H1 (cell line): ENCODE data around the gene MGAT5. TPM values are rescaled to one million over a fixed set of nuclear protein-coding genes. Genes with fewer than 3 reads are reported as not detected.

Source experiments
- CTCF ChIA-PET: fragments of 300-600 bp; sonication (Branson Sonifier 250); formaldehyde crosslinking; loops from one replicate; lab custom pipeline; 2021; ENCODE audit not compliant: partially characterized antibody; lab: Charles Lee
- POLR2A ChIA-PET: fragments of 300-600 bp; sonication (Branson Sonifier 250); formaldehyde crosslinking; loops from one replicate; lab custom pipeline; 2021; ENCODE audit warnings: inconsistent platforms; ENCODE audit not compliant: partially characterized antibody; lab: Charles Lee
- DNase-seq, 2 experiments: peaks; one replicate each; pipeline versions ENCODE4 v3.0.0 to v3.0.0-alpha.2; 2010 to 2022; ENCODE audit warnings: low spot score in 2 of 2, low read depth in 1 of 2, mixed read lengths in 1 of 2
- FAIRE-seq: peaks from 2 replicates; lab custom pipeline; 2011; peaks lifted over from hg19 to GRCh38; lab: Jason Lieb, UNC
- H2AFZ ChIP-seq: 2 replicates; pipeline ENCODE4 v1.8.1; 2012; ENCODE audit warnings: low read length, inconsistent platforms
- H2AK5ac ChIP-seq: 2 replicates; pipeline ENCODE4 v1.6.1; 2013; ENCODE audit warnings: low read depth, low read length
- H2BK120ac ChIP-seq: replicated peaks from 2 replicates; pipeline ENCODE3; 2013; ENCODE audit warnings: low read depth, low read length, inconsistent platforms
- H2BK12ac ChIP-seq: 2 replicates; pipeline ENCODE4 v1.6.1; 2013; ENCODE audit warnings: low read depth, low read length
- H2BK15ac ChIP-seq: 2 replicates; pipeline ENCODE4 v1.6.1; 2013; ENCODE audit warnings: low read length
- H2BK20ac ChIP-seq: 2 replicates; pipeline ENCODE4 v1.6.1; 2013; ENCODE audit warnings: low read length
- H2BK5ac ChIP-seq: 2 replicates; pipeline ENCODE4 v1.6.1; 2013; ENCODE audit warnings: low read depth, low read length
- H3K14ac ChIP-seq: 2 replicates; pipeline ENCODE4 v1.6.1; 2013; ENCODE audit warnings: inconsistent platforms; ENCODE audit not compliant: insufficient read length
- H3K18ac ChIP-seq: 2 replicates; pipeline ENCODE4 v1.6.1; 2013; ENCODE audit warnings: low read length; ENCODE audit errors: extremely low read depth
- H3K23ac ChIP-seq: 2 replicates; pipeline ENCODE4 v1.6.1; 2013; ENCODE audit warnings: inconsistent platforms; ENCODE audit not compliant: insufficient read length
- H3K23me2 ChIP-seq: 2 replicates; pipeline ENCODE4 v1.6.1; 2013; ENCODE audit warnings: low read depth, low read length
- H3K27ac ChIP-seq: 2 replicates; pipeline ENCODE4 v1.6.1; 2011; ENCODE audit warnings: low read depth, low read length, inconsistent platforms
- H3K27me3 ChIP-seq, 4 experiments: replicated peaks in 1 of 4; 1 replicate in 1 of 4; 2 replicates in 3 of 4; pipeline versions ENCODE4 v1.6.1 to v1.8.1; 2011 to 2013; ENCODE audit warnings: low read length in 3 of 4, mild to moderate bottlenecking in 3 of 4, inconsistent platforms in 2 of 4, mixed read lengths in 2 of 4, moderate library complexity in 1 of 4; ENCODE audit not compliant: control insufficient read depth in 3 of 4, insufficient read depth in 3 of 4; ENCODE audit errors: extremely low read depth in 1 of 4
- H3K36me3 ChIP-seq, 4 experiments: 2 replicates each; pipeline versions ENCODE4 v1.6.1 to v1.8.1; 2011 to 2013; ENCODE audit warnings: mild to moderate bottlenecking in 4 of 4, low read length in 3 of 4, moderate library complexity in 2 of 4, control low read depth in 1 of 4, inconsistent platforms in 1 of 4; ENCODE audit not compliant: insufficient read depth in 4 of 4, control insufficient read depth in 2 of 4
- H3K4ac ChIP-seq: replicated peaks from 2 replicates; pipeline ENCODE3; 2013; ENCODE audit warnings: low read length, low read depth, mixed read lengths, inconsistent platforms; ENCODE audit not compliant: insufficient read length
- H3K4me1 ChIP-seq, 4 experiments: replicated peaks in 1 of 4; 1 replicate in 1 of 4; 2 replicates in 3 of 4; pipeline versions ENCODE4 v1.6.1 to v1.8.1; 2011 to 2013; ENCODE audit warnings: low read length in 3 of 4, inconsistent platforms in 2 of 4, mixed read lengths in 1 of 4; ENCODE audit not compliant: insufficient read depth in 4 of 4, control insufficient read depth in 3 of 4
- H3K4me2 ChIP-seq, 2 experiments: 2 replicates each; pipeline versions ENCODE4 v1.6.1 to v1.8.1; 2011 to 2013; ENCODE audit warnings: low read depth in 2 of 2, low read length in 2 of 2, control low read depth in 1 of 2, inconsistent platforms in 1 of 2, mild to moderate bottlenecking in 1 of 2; ENCODE audit not compliant: insufficient read depth in 1 of 2
- H3K4me3 ChIP-seq, 4 experiments: fragments of 200-600, 300-600 bp in 1 of 4; sonication (generic), shearing (Covaris generic), sonication (Bioruptor Twin) in 1 of 4; 2 replicates each; pipeline versions ENCODE4 v1.5.1 to v1.8.1; 2011 to 2016; ENCODE audit warnings: low read length in 4 of 4, low read depth in 3 of 4, control low read depth in 2 of 4, inconsistent platforms in 2 of 4, mild to moderate bottlenecking in 2 of 4, mixed read lengths in 1 of 4, moderate library complexity in 1 of 4; ENCODE audit not compliant: insufficient read depth in 2 of 4; ENCODE audit errors: extremely low read depth in 1 of 4
- H3K56ac ChIP-seq: replicated peaks from 2 replicates; pipeline ENCODE3; 2013; ENCODE audit warnings: low read depth, mild to moderate bottlenecking, mixed read lengths, low read length, inconsistent platforms; ENCODE audit not compliant: insufficient read length
- H3K79me1 ChIP-seq: 2 replicates; pipeline ENCODE4 v1.6.1; 2013; ENCODE audit warnings: low read depth, low read length, control low read depth
- H3K79me2 ChIP-seq, 2 experiments: 2 replicates each; pipeline versions ENCODE4 v1.6.1 to v1.8.1; 2012 to 2013; ENCODE audit warnings: low read length in 2 of 2, mild to moderate bottlenecking in 2 of 2, inconsistent platforms in 1 of 2; ENCODE audit not compliant: insufficient read depth in 2 of 2, control insufficient read depth in 1 of 2
- H3K9ac ChIP-seq, 4 experiments: replicated peaks in 1 of 4; 1 replicate in 1 of 4; 2 replicates in 3 of 4; pipeline versions ENCODE4 v1.6.1 to v1.8.1; 2011 to 2013; ENCODE audit warnings: low read depth in 3 of 4, low read length in 3 of 4, control low read depth in 2 of 4, mild to moderate bottlenecking in 2 of 4, moderate library complexity in 2 of 4, inconsistent platforms in 1 of 4; ENCODE audit errors: extremely low read depth in 1 of 4
- H3K9me3 ChIP-seq, 2 experiments: 2 replicates each; pipeline versions ENCODE4 v1.6.1 to v1.8.1; 2012 to 2013; ENCODE audit warnings: mild to moderate bottlenecking in 2 of 2, moderate library complexity in 2 of 2, control low read depth in 1 of 2, inconsistent platforms in 1 of 2, low read depth in 1 of 2, low read length in 1 of 2, mixed read lengths in 1 of 2; ENCODE audit not compliant: insufficient read depth in 2 of 2
- H4K20me1 ChIP-seq, 2 experiments: replicated peaks in 1 of 2; 2 replicates each; pipeline versions ENCODE3 to v1.8.1; 2011 to 2013; ENCODE audit warnings: inconsistent platforms in 2 of 2, low read length in 2 of 2, mild to moderate bottlenecking in 1 of 2; ENCODE audit not compliant: insufficient read depth in 2 of 2, control insufficient read depth in 1 of 2
- H4K5ac ChIP-seq: 2 replicates; pipeline ENCODE4 v1.6.1; 2013; ENCODE audit warnings: low read length, low read depth, mixed read lengths, inconsistent platforms; ENCODE audit not compliant: insufficient read length
- H4K8ac ChIP-seq: 2 replicates; pipeline ENCODE4 v1.8.0; 2013; ENCODE audit warnings: mild to moderate bottlenecking, moderate library complexity, low read length, inconsistent platforms; ENCODE audit not compliant: insufficient read depth; ENCODE audit errors: extremely low read depth
- H4K91ac ChIP-seq: replicated peaks from 2 replicates; pipeline ENCODE3; 2013; ENCODE audit warnings: low read length, mixed read lengths, inconsistent platforms; ENCODE audit not compliant: insufficient read length
- CREB1 ChIP-seq: IDR thresholded peaks from 2 replicates; pipeline ENCODE4 v1.6.1; 2012; ENCODE audit warnings: inconsistent platforms
- CTCF ChIP-seq, 3 experiments: IDR thresholded peaks; 1 replicate in 2 of 3; 2 replicates in 1 of 3; pipeline versions ENCODE4 v1.5.1 to v1.6.1; 2011; ENCODE audit warnings: low read length in 3 of 3, mild to moderate bottlenecking in 3 of 3, inconsistent platforms in 2 of 3, low read depth in 1 of 3, moderate library complexity in 1 of 3; ENCODE audit not compliant: insufficient read depth in 1 of 3; ENCODE audit errors: control extremely low read depth in 1 of 3
- E2F6 ChIP-seq: IDR thresholded peaks from 2 replicates; pipeline ENCODE4 v1.6.1; 2012; ENCODE audit warnings: inconsistent platforms
- FOSL1 ChIP-seq: IDR thresholded peaks from 2 replicates; pipeline ENCODE4 v1.6.1; 2011; ENCODE audit warnings: mild to moderate bottlenecking, low read depth, low read length, moderate library complexity; ENCODE audit not compliant: insufficient read depth
- POLR2AphosphoS5 ChIP-seq: IDR thresholded peaks from 2 replicates; pipeline ENCODE4 v1.6.1; 2011; ENCODE audit warnings: low read depth, low read length
- RBBP5 ChIP-seq: IDR thresholded peaks from 2 replicates; pipeline ENCODE4 v1.7.1; 2012; ENCODE audit warnings: low read depth, mild to moderate bottlenecking, inconsistent platforms, low read length, moderate library complexity, borderline replicate concordance
- RFX5 ChIP-seq: IDR thresholded peaks from 2 replicates; pipeline ENCODE4 v1.6.1; 2011; ENCODE audit warnings: low read depth, low read length, improper control_type of control experiment, borderline replicate concordance
- TAF1 ChIP-seq: IDR thresholded peaks from 2 replicates; pipeline ENCODE4 v1.6.1; 2011; ENCODE audit warnings: mild to moderate bottlenecking, low read depth, low read length
- TEAD4 ChIP-seq: IDR thresholded peaks from 2 replicates; pipeline ENCODE4 v1.6.1; 2012; ENCODE audit warnings: low read depth, low read length, inconsistent platforms, mixed read lengths
- WGBS, 2 experiments: shearing (Covaris generic) in 1 of 2; methylation state at CpG; one replicate each; pipeline versions ENCODE4 v1.1.6 to v1.1.7; 2013 to 2015; ENCODE audit warnings: low lambda C conversion rate in 2 of 2, mixed read lengths in 2 of 2, inconsistent platforms in 1 of 2, low coverage in 1 of 2, missing lambda C conversion rate in 1 of 2; ENCODE audit not compliant: insufficient replicate concordance in 2 of 2, insufficient coverage in 1 of 2, insufficient read length in 1 of 2; ENCODE audit errors: extremely low coverage in 1 of 2, missing lambda C conversion rate in 1 of 2; 5-methylcytosine and 5-hydroxymethylcytosine counted together
- polyA plus RNA-seq, 7 experiments: library from polyadenylated mRNA; depleted of rRNA in 3 of 7; stranded (reverse) in 5 of 7; unstranded in 2 of 7; fragments of >200 nt in 5 of 7; fragments of 200-250 nt in 2 of 7; gene quantifications; 1 replicate in 5 of 7; 2 replicates in 1 of 7; 4 replicates in 1 of 7; pipeline versions ENCODE4 v1.2.1 to v1.2.3, GENCODE V29; 2011 to 2013; ENCODE audit warnings: missing spikeins in 2 of 7, mixed read lengths in 2 of 7
- total RNA-seq: library from RNA; stranded (reverse); fragmentation: NEBNext Ultra II Directional; extraction: Animal tissue kit (Norgen Biotek cat#: 25700); gene quantifications from 2 replicates; pipeline ENCODE4 v1.2.1, GENCODE V29; 2021

Gene MGAT5
- total and polyA plus RNA-seq, 2 of the 8 experiments (the other 6 are each of a cell fraction or from before 2014, with no cell fraction given) = 11.2 to 49.2 TPM

DNA sequence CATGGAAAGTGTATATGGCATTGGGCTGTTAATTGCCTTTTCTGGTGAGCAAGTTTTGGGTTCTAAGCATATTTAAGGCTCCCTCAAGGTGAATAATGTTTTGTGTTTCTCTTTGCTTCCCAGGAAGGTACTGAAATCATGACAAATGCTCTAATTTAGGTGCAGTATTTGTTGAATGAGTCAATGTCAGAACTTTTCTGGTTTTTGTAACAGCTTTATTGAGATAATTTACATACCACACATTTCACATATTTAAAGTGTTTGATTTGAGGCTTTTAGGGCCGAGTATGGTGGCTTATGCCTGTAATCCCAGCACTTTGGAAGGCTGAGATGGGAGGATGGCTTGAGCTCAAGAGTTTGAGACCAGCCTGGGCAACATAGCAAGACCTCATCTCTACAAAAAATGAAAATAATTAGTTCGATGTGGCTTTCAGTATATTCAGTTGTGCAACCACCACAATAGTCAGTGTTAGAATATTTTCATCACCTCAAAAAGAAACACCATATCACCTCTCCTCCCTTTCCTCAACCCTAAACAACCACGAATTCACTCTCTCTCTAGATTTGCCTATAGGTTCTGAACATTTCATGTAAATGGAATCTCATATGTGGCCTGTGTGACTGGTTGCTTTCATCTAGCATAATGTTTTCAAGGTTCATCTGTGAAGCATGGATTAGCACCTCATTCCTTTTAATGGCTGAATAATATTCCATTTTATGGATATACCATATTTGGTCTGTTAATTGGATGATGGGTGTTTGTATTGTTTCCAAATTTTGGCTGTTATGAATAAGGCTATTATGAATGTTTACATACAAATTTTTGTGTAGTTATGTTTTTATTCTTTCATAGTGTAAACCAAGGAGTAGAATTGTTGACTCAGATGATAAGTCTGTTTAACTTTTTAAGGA is 54.9 kb downstream of the MGAT5 start:
- Histone ChIP-seq H4K8ac (no peak overlapping the region), H3K18ac (no peak overlapping the region), H3K79me1 (peaks cover 3% of the 10 kb centered on the region; the same call in 1 of the 2 replicates), H3K4me2 (no peak overlapping the region), H3K4me1 (peaks cover 0 to 4% (median 3%) of the 10 kb centered on the region in 4 experiments; a peak in 3 of 7 replicates), H3K79me2 (peaks cover 0 to 8% of the 10 kb centered on the region in 2 experiments; a peak in 1 of 4 replicates), H2BK120ac (no peak overlapping the region), H2BK5ac (no peak overlapping the region), H4K5ac (no peak overlapping the region), H3K14ac (no peak overlapping the region), H2AFZ (no peak overlapping the region), H3K23ac (no peak overlapping the region), H3K27ac (no peak overlapping the region), H3K9me3 (no peaks in the 10 kb centered on the region), H4K20me1 (no peaks in the 10 kb centered on the region), H3K27me3 (no peaks in the 10 kb centered on the region), H3K36me3 (no peaks in the 10 kb centered on the region), H3K23me2 (no peaks in the 10 kb centered on the region; the same call in 1 of the 2 replicates), H2BK15ac (no peak overlapping the region), H3K9ac (no peak overlapping the region), H4K91ac (no peak overlapping the region), H2AK5ac (no peak overlapping the region), H3K56ac (no peak overlapping the region), H2BK20ac (no peak overlapping the region), H3K4me3 (no peak overlapping the region), H2BK12ac (no peak overlapping the region), H3K4ac (no peak overlapping the region)
- DNase-seq (no peak), FAIRE-seq (no peak)
- ChIA-PET POLR2A (interaction anchor here (1.6 kb wide), 1 partner anchor 11 kb away, joined by 3 read pairs; no protein-coding TSS in a partner anchor), CTCF (no interaction called here)
- 91 to 100% methylated on average over 1 to 3 of the region's 3 CpGs for WGBS, 2 experiments
- TF ChIP-seq CTCF (IDR thresholded peaks at IDR 0.05; ENCODE audit: control extremely low read depth in 1 of 3, insufficient read depth in 1 of 3, low read depth in 1 of 3, low read length in 3 of 3) = no peak
- no peak for TF ChIP-seq TEAD4
- no peak for TF ChIP-seq RFX5
- no peak for TF ChIP-seq FOSL1
- no peak for TF ChIP-seq RBBP5
- TF ChIP-seq POLR2AphosphoS5 = no peak
- no peak for TF ChIP-seq TAF1
- TF ChIP-seq E2F6 = no peak
- TF ChIP-seq CREB1 = no peak
